GM19239 (cell line): Measurements from ENCODE around the gene CSRNP2.
A peak's percentile ranks its signal among the peaks of the same experiment; 100 is the strongest.
"Not testable (repeated sequence)": the region's sequence is repeated elsewhere in the genome, so short reads cannot be mapped to it uniquely, and the experiment has no call there.

Experiments used
- DNase-seq: peaks from one replicate; pipeline ENCODE4 v3.0.0; 2011; ENCODE audit warnings: low spot score; ENCODE audit not compliant: insufficient read length
- FAIRE-seq: peaks from 2 replicates; lab custom pipeline; 2011; peaks lifted over from hg19 to GRCh38; lab: Jason Lieb, UNC

Gene CSRNP2

GRCh38 chr12:51033048-51033447 lies 50.3 kb downstream of the CSRNP2 start:
- DNase-seq (no peak), FAIRE-seq (no peak)

DNA sequence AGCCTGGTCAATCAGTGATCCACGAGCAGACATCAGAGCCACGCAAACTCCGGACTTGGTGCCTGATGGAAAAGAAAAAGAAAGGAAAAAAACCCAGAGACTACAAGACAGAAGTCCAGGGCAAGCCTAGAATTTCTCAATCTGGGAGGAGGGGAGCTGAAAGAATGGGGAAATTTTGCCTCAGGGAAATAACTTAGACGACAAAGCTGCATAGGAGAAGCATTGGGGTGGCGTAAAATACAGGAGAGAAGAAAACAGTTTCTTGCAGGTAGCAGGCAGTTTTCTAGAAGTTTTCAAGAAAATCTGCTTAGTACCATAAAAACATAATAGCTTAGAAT lies 54.6 kb downstream of the CSRNP2 start:
- DNase-seq (no peak), FAIRE-seq (no peak)

DNA sequence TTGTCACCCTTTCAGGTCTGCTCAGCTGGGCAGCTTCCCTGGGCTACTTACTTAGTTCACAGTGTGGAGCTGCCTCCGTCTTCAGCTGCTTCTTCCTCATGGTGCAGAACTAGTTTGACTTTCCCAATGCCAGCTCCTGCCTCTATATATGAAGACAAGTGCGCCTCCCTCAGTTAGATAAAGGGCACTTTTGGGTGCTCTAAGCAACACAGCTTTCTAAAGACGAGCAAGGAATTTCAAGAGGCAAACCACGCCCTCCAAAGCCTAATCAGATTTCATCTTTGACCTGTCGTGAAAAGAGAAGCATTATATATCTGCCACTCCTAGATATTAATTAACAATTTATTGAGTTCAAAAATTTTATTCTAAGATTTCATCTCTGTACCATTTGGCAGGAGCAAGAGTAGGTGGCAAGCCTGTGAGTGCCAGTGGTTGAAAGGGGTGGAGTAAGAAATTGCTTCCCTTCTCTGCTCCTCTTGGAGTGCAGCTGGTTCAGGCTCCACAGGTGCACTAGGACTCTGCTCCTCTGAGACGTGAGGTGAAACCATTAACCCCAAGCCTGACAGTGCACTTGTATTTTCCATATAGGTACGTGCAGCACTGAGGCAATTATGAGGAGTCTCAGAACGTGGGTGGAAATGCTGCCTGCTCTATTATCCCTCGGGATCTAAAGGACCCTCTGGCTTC lies 55.1 kb downstream of the CSRNP2 start:
- no peak for DNase-seq
- FAIRE-seq: no peak

DNA sequence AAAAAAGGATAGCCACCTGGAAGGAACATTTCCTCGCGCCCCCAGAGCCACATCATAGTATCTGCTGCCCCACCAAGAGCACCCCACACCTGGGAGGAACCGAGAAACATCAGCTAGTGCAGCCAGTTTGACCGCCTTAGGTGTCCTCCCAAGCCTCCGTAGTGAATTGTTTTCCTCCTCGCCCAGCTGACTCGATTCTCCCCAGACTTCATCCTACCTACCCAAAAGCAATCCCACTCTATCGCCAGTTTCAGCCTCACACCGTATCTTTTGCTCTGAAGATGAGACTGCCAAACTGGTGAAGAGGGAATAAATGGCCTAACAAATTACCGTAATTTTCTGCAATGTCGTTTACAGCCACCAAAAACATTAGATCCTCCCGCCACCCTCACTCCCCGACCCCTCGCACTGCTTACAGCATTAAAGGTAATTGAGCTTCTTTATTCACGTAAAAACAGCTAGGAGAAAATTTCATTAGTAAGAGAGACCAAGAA lies 56.0 kb downstream of the CSRNP2 start:
- no peak for DNase-seq
- FAIRE-seq: no peak

GRCh38 chr12:51025836-51026638 lies 57.4 kb downstream of the CSRNP2 start, which contains the start of gene SLC11A2:
Gene SLC11A2 (minus strand): TSS chr12:51026384. CDS start chr12:51010728, 15,656 bp downstream.
- DNase-seq (peak; percentile 91), FAIRE-seq (peak; percentile 86)

DNA sequence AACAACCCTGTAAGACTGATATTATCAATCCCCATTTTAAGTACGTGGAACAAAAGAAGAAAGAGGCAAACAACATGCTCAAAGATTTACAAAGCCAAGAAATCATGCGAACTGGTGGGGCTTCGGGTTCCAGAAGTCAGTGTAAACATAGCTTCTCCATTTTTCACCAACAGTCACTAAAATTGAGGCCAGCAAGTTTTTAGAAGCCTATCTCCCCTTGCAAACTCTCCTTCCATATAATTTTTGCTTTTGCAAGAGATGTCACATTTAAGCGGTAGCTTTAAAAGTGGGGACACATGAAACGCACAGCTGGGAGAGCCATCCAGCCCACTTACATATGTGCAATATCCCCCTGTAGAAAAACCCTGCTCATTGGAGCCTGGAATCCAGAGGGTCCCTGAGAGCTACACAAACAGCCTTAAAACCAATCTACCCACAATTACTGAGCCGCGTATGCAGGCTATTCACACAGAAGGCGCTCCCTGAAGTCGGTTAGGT lies 58.0 kb downstream of the CSRNP2 start:
- FAIRE-seq (no peak), DNase-seq (no peak)

DNA sequence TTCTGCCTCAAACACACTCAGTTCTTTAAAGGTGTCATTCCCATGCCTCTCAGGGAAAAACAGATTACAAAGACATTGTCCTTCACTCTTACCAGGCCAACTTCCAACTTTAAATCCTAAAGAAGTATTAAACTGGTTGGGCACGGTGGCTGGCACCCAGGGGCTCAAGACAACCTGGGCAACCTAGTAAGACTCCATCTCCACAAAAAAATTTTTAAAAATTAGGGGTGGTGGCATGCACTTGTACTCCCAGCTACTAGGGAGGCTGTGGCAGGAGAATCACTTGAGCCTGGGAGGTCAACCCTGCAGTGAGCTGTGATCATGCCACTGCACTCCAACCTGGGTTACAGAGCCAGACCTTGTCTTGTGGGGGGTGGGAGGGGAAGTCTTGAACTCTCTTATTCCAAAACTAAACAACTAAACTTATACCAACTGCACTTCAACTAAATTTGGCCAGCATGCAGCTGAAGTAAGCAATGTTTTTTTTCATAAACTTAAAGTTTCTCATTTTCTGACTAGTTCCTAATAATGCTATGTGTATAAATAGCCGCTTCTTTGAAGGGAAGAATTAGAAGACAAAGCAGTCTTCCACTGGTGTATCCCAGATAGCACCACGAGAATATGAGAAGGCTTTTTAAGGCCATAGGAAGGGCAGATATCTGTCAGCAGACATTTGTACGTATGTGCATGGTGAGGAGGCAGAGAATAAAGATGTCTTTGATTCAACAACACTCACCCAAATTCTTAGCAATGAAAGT lies 59.6 kb downstream of the CSRNP2 start:
- no peak for FAIRE-seq

GRCh38 chr12:51021694-51022093 lies 61.7 kb downstream of the CSRNP2 start:
- FAIRE-seq (peak; percentile 35), DNase-seq (no peak)

More for the DNA sequence above, 59.6 kb downstream of the CSRNP2 start:
- DNase-seq: no peak

- DNase-seq (no peak), FAIRE-seq (no peak)
Measured at GRCh38 chr12:51020448-51021182, 62.8 kb downstream of the CSRNP2 start.

DNA sequence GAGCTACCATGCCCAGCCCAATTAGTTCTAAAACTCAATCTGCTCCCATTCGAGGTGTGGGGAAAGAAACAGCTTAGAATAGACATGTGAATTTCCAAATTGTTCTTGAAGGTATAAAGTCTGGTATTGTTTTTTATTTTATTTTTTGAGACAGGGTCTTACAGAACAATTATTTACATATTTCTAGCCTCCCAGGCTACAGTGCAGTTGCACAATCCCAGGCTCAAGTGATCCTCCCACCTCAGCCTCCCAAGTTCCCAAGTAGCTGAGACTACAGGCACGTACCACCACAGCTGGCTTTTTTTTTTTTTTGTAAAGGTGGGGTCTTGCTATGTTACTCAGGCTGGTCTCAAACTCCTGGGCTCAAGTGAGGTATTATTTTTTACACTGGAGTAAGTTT lies 63.5 kb downstream of the CSRNP2 start:
- no peak for FAIRE-seq
- DNase-seq: no peak

DNA sequence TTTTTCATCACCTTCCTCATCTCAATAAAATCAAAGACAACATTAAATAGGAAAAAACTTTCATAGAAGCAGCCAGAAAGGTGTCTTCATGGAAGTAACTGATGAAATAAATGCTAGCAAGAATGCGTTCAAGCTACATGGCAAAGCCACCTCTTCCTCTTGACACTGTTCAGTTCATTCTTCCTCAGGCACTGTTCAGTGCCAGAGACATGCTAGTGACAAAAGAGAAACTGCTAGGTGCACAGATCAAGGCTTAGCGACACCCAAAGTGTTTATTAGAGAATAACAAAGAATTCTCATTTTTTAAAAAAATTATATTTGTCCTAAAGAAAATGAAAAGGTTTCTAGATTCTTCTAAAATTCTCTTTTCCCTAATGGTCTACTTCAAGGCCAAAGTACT lies 64.4 kb downstream of the CSRNP2 start:
- DNase-seq (no peak), FAIRE-seq (no peak)

- no peak for FAIRE-seq
Measured at GRCh38 chr12:51017452-51017851, 65.9 kb downstream of the CSRNP2 start.

GRCh38 chr12:51014467-51014866 lies 68.9 kb downstream of the CSRNP2 start:
- not testable (repeated sequence) for DNase-seq, FAIRE-seq

More at GRCh38 chr12:51017452-51017851, 65.9 kb downstream of the CSRNP2 start:
- no peak for DNase-seq

- no peak for FAIRE-seq
- DNase-seq: no peak
Measured at GRCh38 chr12:51013441-51013840, 70.0 kb downstream of the CSRNP2 start.

DNA sequence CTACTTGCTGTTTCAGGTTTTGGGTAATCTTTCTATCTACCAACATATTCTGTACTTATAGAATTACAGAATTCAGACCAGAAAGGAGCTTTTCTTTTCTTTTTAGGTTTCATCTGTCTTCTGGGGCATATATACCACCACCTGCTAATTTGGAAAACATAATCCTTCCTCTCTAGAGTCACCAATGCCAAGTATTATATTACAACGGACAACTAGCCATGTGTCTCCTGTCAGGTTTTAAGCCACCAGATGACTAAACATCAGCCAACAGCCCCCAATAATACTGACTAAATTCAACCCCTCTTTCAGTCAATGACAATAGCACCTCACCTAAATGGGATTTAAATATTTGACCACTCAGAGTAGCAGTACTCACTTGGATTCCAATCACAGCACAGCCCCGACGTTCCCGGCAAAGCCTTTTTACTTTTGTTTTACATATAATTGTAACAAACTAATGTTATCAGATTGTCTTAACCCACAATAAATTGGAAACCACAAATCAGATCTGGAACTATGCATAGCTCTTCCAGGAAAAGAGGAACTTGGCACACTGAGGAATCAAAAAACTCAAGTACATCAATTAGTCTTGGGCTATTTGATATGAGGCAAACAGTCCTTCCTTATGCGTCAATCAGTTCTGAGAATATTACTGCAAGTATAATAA lies 70.7 kb downstream of the CSRNP2 start:
- FAIRE-seq: no peak
- no peak for DNase-seq

DNA sequence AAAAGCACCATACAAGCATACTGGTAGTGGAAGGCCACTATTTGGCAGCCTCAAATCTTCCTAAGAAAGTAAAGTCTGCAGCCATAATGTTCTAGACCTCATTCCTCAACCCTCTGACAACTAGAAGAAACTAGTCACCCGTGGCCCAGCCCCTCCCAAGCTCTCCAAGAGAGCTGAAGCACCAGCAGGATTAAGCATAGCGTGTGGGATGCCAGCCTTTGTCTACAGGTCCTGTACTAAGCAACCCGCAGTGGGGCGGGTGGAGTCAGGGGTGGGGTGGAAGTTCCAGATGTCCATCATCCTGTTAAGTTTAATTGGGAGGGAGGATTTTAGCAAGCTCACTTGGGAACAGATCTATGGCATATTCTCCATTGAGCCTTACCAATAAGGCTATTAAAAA lies 71.4 kb downstream of the CSRNP2 start:
- FAIRE-seq (no peak), DNase-seq (no peak)
